SK-N-SH (cell line): Measurements from ENCODE around the gene ZNF587.

ENCODE experiments used
- FOXJ3 ChIP-seq: sonication (generic); formaldehyde crosslinking; IDR thresholded peaks from 2 replicates; pipeline ENCODE4 v1.5.1; 2020; ENCODE audit warnings: mild to moderate bottlenecking, missing genetic modification reagents
- POLR2AphosphoS5 ChIP-seq: IDR thresholded peaks from 2 replicates; pipeline ENCODE4 v1.6.1; 2012; ENCODE audit warnings: low read depth, low read length
- RAD21 ChIP-seq: IDR thresholded peaks from 2 replicates; pipeline ENCODE4 v1.6.1; 2012; ENCODE audit warnings: mild to moderate bottlenecking, low read length
- RFX5 ChIP-seq: IDR thresholded peaks from 2 replicates; pipeline ENCODE4 v1.6.1; 2012; ENCODE audit warnings: mild to moderate bottlenecking, improper control_type of control experiment, low read length
- RXRA ChIP-seq: IDR thresholded peaks from 2 replicates; pipeline ENCODE4 v1.4.0; 2012; ENCODE audit warnings: low read depth, mild to moderate bottlenecking, borderline replicate concordance
- TAF1 ChIP-seq: IDR thresholded peaks from 2 replicates; pipeline ENCODE4 v1.6.1; 2012; ENCODE audit warnings: low read depth, mild to moderate bottlenecking, low read length, moderate library complexity, borderline replicate concordance
- TF ChIP-seq, protein P1 (sequence below): fragments of 200-600 bp; sonication (generic); IDR thresholded peaks from 2 replicates; pipeline ENCODE4 v1.6.1; 2017; ENCODE audit warnings: antibody characterized with exemption, mild to moderate bottlenecking, moderate library complexity

DNA sequence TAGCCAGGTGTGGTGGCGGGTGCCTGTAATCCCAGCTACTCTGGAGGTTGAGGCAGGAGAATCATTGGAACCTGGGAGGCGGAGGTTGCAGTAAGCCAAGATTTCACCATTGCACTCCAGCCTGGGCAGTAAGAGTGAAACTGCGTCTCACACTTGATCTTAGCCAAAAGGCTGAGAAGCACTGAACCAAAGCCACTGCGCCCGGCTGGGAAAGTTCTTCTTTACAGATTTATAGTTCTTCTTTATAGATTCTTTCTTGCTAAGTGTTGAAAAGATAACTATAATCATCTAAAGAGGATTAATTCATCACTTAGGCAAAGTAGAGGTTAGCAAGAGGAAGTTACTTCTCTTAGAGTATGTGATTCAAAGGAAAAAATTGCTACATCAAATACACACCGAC lies 55.6 kb downstream of the ZNF587 start:
- TF ChIP-seq RFX5: no peak
- TF ChIP-seq, protein P1, sequence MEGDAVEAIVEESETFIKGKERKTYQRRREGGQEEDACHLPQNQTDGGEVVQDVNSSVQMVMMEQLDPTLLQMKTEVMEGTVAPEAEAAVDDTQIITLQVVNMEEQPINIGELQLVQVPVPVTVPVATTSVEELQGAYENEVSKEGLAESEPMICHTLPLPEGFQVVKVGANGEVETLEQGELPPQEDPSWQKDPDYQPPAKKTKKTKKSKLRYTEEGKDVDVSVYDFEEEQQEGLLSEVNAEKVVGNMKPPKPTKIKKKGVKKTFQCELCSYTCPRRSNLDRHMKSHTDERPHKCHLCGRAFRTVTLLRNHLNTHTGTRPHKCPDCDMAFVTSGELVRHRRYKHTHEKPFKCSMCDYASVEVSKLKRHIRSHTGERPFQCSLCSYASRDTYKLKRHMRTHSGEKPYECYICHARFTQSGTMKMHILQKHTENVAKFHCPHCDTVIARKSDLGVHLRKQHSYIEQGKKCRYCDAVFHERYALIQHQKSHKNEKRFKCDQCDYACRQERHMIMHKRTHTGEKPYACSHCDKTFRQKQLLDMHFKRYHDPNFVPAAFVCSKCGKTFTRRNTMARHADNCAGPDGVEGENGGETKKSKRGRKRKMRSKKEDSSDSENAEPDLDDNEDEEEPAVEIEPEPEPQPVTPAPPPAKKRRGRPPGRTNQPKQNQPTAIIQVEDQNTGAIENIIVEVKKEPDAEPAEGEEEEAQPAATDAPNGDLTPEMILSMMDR: no peak
- TF ChIP-seq POLR2AphosphoS5: no peak
- TF ChIP-seq RAD21: no peak
- TF ChIP-seq RXRA: no peak
- TF ChIP-seq FOXJ3 (CRISPR knock-in tag): no peak
- TF ChIP-seq TAF1: no peak
